ENCODE data around the gene PRKN. TPM values are rescaled to one million over a fixed set of nuclear protein-coding genes. Genes with fewer than 3 reads are reported as not detected.

The PRKN gene
- total RNA-seq, 4 donors from 2014 or later: 4.5 to 12.3 (median 9.0) TPM

DNA sequence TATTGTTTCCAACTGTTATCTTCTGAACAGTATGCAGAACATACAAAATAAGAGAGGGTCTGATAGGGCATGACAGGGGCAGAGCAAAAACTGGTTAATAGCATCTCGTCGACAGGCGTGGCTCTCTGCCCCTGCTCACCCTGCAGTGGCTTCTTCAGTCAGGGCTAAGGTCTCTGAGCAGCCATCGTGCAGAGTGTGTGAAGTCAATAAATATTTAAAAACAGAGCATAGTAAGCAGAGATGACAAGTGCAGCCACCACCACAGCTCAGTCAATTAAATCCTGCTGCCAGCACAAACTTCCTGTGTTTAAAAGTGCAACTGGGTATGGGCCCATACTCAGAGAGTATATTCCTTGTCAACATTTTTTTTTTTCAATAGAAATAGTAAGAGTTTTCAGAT lies 1080.3 kb downstream of the PRKN start:
- TF ChIP-seq EP300 (IDR thresholded peaks at IDR 0.05; ENCODE audit: low read depth): no peak
- no peak for TF ChIP-seq POLR2AphosphoS5 (IDR thresholded peaks at IDR 0.05)
- no peak for TF ChIP-seq POLR2A (IDR thresholded peaks at IDR 0.05)
- TF ChIP-seq, protein P1, sequence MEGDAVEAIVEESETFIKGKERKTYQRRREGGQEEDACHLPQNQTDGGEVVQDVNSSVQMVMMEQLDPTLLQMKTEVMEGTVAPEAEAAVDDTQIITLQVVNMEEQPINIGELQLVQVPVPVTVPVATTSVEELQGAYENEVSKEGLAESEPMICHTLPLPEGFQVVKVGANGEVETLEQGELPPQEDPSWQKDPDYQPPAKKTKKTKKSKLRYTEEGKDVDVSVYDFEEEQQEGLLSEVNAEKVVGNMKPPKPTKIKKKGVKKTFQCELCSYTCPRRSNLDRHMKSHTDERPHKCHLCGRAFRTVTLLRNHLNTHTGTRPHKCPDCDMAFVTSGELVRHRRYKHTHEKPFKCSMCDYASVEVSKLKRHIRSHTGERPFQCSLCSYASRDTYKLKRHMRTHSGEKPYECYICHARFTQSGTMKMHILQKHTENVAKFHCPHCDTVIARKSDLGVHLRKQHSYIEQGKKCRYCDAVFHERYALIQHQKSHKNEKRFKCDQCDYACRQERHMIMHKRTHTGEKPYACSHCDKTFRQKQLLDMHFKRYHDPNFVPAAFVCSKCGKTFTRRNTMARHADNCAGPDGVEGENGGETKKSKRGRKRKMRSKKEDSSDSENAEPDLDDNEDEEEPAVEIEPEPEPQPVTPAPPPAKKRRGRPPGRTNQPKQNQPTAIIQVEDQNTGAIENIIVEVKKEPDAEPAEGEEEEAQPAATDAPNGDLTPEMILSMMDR (IDR thresholded peaks at IDR 0.05): no peak
- Histone ChIP-seq H3K36me3 (no peaks in the 10 kb centered on the region), H3K4me3 (no peak overlapping the region), H3K4me1 (no peaks in the 10 kb centered on the region), H3K27ac (no peak overlapping the region), H3K27me3 (no peaks in the 10 kb centered on the region), H3K9me3 (no peaks in the 10 kb centered on the region)
- in situ Hi-C loops (cut with MboI; ENCODE audit: low pct_ligation_motif_present in 1 of 4, low pct_unique_long_range_greater_than_20kb in 1 of 4, low sequenced_read_pairs in 3 of 4): no loop called here
- intact Hi-C loops (cut with DNase I; ENCODE audit: low total_unique reads): no loop called here
- WGBS, 2 donors (ENCODE audit: low coverage in 1 of 2): 63% methylated on average over 4 of the region's 4 CpGs; no CpG with 5 or more reads in 1 of the 2 donors
- no peak for DNase-seq

DNA sequence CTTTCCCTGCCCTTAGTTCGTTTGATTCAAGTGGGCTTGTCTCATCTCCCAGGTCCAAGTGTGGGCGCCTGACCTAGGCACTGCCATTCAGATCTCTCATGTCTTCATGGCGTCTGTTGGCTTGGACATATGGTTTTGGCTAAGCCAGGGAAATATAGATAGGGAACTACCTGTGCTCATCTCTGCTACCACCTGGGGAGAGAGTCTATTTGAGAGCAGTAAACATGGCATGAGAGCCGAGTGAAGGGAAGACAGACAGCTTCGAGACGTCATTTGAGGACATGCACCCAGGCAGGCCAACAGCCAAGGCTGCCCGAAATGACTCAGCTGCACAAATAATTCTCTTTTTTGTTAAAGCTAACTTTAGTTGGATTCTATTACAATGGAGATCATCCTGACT lies 1083.0 kb downstream of the PRKN start:
- TF ChIP-seq, protein P1 (IDR thresholded peaks at IDR 0.05): no peak
- TF ChIP-seq POLR2A (IDR thresholded peaks at IDR 0.05) (no peak), EP300 (IDR thresholded peaks at IDR 0.05; ENCODE audit: low read depth) (no peak), POLR2AphosphoS5 (IDR thresholded peaks at IDR 0.05) (no peak)
- Histone ChIP-seq H3K36me3 (no peaks in the 10 kb centered on the region), H3K27me3 (no peaks in the 10 kb centered on the region), H3K9me3 (no peaks in the 10 kb centered on the region), H3K4me3 (no peak overlapping the region), H3K4me1 (no peaks in the 10 kb centered on the region), H3K27ac (no peak overlapping the region)
- in situ Hi-C loops (cut with MboI; ENCODE audit: low pct_ligation_motif_present in 1 of 4, low pct_unique_long_range_greater_than_20kb in 1 of 4, low sequenced_read_pairs in 3 of 4): no loop called here
- WGBS, 2 donors (ENCODE audit: low coverage in 1 of 2): 86% methylated on average over 7 of the region's 7 CpGs; no CpG with 5 or more reads in 1 of the 2 donors
- intact Hi-C loops (cut with DNase I; ENCODE audit: low total_unique reads): no loop called here
- no peak for DNase-seq

DNA sequence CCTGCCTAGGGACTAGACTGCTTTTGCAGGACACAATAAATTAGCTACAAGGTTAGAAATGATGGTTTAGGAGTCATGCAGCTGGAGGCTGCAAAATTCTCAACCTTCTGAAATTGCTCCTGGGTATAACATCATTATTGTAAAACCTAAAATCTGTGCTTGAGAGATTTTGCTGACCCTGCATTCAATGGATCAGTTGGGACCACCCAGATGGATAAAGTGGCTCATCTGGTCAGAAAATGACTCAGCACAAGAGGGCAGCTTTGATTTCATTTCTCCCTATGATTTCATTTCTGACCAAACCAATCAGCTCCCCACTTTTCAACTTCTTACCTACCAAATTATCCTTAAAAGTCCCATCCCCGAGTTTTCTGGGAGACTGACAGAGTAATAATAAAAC lies 1086.4 kb downstream of the PRKN start:
- Histone ChIP-seq H3K4me1 (no peaks in the 10 kb centered on the region), H3K27ac (no peak overlapping the region), H3K36me3 (no peaks in the 10 kb centered on the region), H3K27me3 (no peaks in the 10 kb centered on the region), H3K9me3 (no peaks in the 10 kb centered on the region), H3K4me3 (no peak overlapping the region)
- WGBS, 2 donors (ENCODE audit: low coverage in 1 of 2): 71% methylated on average over 1 of the region's 1 CpG; no CpG with 5 or more reads in 1 of the 2 donors
- intact Hi-C loops (cut with DNase I; ENCODE audit: low total_unique reads): no loop called here
- DNase-seq: no peak
- in situ Hi-C loops (cut with MboI; ENCODE audit: low pct_ligation_motif_present in 1 of 4, low pct_unique_long_range_greater_than_20kb in 1 of 4, low sequenced_read_pairs in 3 of 4): no loop called here
- TF ChIP-seq POLR2A (IDR thresholded peaks at IDR 0.05) (no peak), EP300 (IDR thresholded peaks at IDR 0.05; ENCODE audit: low read depth) (no peak), POLR2AphosphoS5 (IDR thresholded peaks at IDR 0.05) (no peak)
- TF ChIP-seq, protein P1 (IDR thresholded peaks at IDR 0.05): no peak

DNA sequence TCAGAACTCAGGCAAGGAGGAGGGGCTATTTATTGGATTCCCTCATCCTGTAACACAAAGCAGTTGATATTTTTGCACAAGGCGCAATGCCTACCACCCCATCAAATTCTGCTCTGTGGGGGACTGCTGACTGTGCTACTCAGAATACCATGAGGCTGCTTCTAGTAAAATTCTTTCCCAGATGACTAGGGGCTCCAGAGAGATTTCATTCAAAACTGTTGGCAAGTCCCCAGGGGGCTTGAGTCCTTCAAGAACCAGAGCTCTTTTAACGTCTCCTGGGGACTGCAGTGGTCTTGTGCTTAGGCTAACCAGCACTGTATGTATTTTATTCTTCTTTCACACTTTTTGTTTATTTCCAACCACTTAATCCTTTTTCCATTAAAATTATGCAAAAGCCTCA lies 1087.8 kb downstream of the PRKN start:
- TF ChIP-seq, protein P1 (IDR thresholded peaks at IDR 0.05): no peak
- no peak for TF ChIP-seq EP300 (IDR thresholded peaks at IDR 0.05; ENCODE audit: low read depth)
- no peak for TF ChIP-seq POLR2A (IDR thresholded peaks at IDR 0.05)
- TF ChIP-seq POLR2AphosphoS5 (IDR thresholded peaks at IDR 0.05): no peak
- no peaks in the 10 kb centered on the region for H3K9me3 ChIP-seq
- H3K27ac ChIP-seq: no peak overlapping the region
- H3K36me3 ChIP-seq: no peaks in the 10 kb centered on the region
- H3K27me3 ChIP-seq: no peaks in the 10 kb centered on the region
- intact Hi-C loops (cut with DNase I; ENCODE audit: low total_unique reads): no loop called here
- in situ Hi-C loops (cut with MboI; ENCODE audit: low pct_ligation_motif_present in 1 of 4, low pct_unique_long_range_greater_than_20kb in 1 of 4, low sequenced_read_pairs in 3 of 4): no loop called here
- DNase-seq: no peak
- H3K4me1 ChIP-seq: no peaks in the 10 kb centered on the region
- H3K4me3 ChIP-seq: no peak overlapping the region
- 56 to 82% methylated on average over 1 to 2 of the region's 2 CpGs for WGBS, 2 donors (ENCODE audit: low coverage in 1 of 2)
